GM12878 (cell line): ENCODE measurements around the gene CD164L2. TPM values are rescaled to one million over a fixed set of nuclear protein-coding genes. Genes with fewer than 3 reads are reported as not detected.

ENCODE experiments used
- EP300 ChIP-seq, 2 experiments: fragments of 150-350 bp in 1 of 2; IDR thresholded peaks; 2 replicates each; pipeline ENCODE4 v1.6.1; 2011 to 2012; ENCODE audit warnings: low read depth in 2 of 2, low read length in 2 of 2, borderline replicate concordance in 1 of 2, improper control_type of control experiment in 1 of 2, inconsistent platforms in 1 of 2; ENCODE audit not compliant: control insufficient read depth in 1 of 2
- MYC ChIP-seq: IDR thresholded peaks from 2 replicates; pipeline ENCODE4 v1.6.1; 2011; ENCODE audit warnings: mild to moderate bottlenecking, low read length, moderate library complexity, inconsistent platforms; ENCODE audit not compliant: insufficient read depth, insufficient replicate concordance, insufficient read length, severe bottlenecking
- NR2F1 ChIP-seq: fragments of 450-650 bp; conservative IDR thresholded peaks from 2 replicates; pipeline ENCODE4 v1.6.1; 2017; ENCODE audit warnings: mild to moderate bottlenecking
- polyA plus RNA-seq, 11 experiments: library from polyadenylated mRNA; depleted of rRNA in 4 of 11; unstranded in 6 of 11; stranded (reverse) in 5 of 11; fragments of >200 nt; fragmentation: Nextera tagmentation in 4 of 11; fragmentation: Illumina TruSeq in 1 of 11; extraction: Ambion mirVana in 4 of 11; extraction: Trizol in 1 of 11; gene quantifications; 1 replicate in 1 of 11; 2 replicates in 10 of 11; pipeline versions ENCODE4 v1.2.1 to v1.2.3, GENCODE V29; 2011 to 2016; ENCODE audit warnings: inconsistent platforms in 2 of 11, missing spikeins in 2 of 11, low read depth in 1 of 11
- total RNA-seq, 4 experiments: library from RNA; depleted of rRNA in 3 of 4; stranded (reverse); fragments of >200 nt in 3 of 4; fragmentation: Illumina TruSeq in 1 of 4; extraction: Trizol in 1 of 4; gene quantifications; 2 replicates each; pipeline versions ENCODE4 v1.2.1 to v1.2.3, GENCODE V29; 2013 to 2021
- TF ChIP-seq, protein P1 (sequence below): IDR thresholded peaks from 2 replicates; pipeline ENCODE4 v1.6.1; 2011; ENCODE audit warnings: low read depth, low read length, improper control_type of control experiment, borderline replicate concordance
- TF ChIP-seq, protein P2 (sequence below): fragments of 450-650 bp; IDR thresholded peaks from 2 replicates; pipeline ENCODE4 v1.6.1; 2017; ENCODE audit warnings: mild to moderate bottlenecking, moderate library complexity

The CD164L2 gene
- total and polyA plus RNA-seq, 10 of the 15 experiments (the other 5 are each of a cell fraction or from before 2014, with no cell fraction given), result not detected

DNA sequence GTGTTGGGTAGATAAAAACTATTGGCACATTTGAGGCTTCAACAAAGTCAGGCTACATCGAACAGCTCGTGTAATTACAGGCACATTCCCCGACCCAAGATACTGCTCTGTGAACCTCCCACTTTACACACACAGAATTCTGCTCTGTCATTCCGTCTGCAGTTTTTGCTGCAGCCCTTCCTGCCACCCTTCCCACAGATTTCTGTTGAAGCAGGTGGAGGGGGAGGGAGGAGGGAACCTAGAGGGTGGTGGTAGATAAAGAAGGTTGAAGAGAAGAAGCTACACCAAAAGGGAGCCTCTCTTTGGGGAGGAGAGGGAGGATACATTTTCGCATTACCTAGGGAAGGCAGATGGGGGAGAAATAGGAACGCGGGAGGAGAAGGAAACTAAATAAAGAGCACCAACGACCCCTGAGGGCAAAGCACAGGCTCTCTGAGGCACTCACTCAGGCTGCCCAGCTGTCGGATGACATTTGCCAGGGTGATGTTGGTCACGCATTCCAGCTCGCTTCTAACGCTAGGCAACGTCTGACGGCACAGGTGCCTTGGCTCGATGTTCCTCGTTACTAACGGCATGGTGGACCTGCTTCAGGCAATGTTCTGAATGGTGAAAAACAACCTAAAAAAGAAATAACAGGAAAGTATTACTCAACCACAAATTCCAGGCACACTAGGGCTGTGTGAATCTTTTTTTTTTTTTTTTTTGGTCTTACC lies 45.3 kb upstream of the CD164L2 start (continued):
- TF ChIP-seq, protein P1, sequence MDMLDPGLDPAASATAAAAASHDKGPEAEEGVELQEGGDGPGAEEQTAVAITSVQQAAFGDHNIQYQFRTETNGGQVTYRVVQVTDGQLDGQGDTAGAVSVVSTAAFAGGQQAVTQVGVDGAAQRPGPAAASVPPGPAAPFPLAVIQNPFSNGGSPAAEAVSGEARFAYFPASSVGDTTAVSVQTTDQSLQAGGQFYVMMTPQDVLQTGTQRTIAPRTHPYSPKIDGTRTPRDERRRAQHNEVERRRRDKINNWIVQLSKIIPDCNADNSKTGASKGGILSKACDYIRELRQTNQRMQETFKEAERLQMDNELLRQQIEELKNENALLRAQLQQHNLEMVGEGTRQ, result no peak
- TF ChIP-seq EP300 (IDR thresholded peaks at IDR 0.05; ENCODE audit: borderline replicate concordance in 1 of 2, control insufficient read depth in 1 of 2, low read depth in 2 of 2, low read length in 2 of 2) (no peak), MYC (no peak), NR2F1 (no peak)
- TF ChIP-seq, protein P2, sequence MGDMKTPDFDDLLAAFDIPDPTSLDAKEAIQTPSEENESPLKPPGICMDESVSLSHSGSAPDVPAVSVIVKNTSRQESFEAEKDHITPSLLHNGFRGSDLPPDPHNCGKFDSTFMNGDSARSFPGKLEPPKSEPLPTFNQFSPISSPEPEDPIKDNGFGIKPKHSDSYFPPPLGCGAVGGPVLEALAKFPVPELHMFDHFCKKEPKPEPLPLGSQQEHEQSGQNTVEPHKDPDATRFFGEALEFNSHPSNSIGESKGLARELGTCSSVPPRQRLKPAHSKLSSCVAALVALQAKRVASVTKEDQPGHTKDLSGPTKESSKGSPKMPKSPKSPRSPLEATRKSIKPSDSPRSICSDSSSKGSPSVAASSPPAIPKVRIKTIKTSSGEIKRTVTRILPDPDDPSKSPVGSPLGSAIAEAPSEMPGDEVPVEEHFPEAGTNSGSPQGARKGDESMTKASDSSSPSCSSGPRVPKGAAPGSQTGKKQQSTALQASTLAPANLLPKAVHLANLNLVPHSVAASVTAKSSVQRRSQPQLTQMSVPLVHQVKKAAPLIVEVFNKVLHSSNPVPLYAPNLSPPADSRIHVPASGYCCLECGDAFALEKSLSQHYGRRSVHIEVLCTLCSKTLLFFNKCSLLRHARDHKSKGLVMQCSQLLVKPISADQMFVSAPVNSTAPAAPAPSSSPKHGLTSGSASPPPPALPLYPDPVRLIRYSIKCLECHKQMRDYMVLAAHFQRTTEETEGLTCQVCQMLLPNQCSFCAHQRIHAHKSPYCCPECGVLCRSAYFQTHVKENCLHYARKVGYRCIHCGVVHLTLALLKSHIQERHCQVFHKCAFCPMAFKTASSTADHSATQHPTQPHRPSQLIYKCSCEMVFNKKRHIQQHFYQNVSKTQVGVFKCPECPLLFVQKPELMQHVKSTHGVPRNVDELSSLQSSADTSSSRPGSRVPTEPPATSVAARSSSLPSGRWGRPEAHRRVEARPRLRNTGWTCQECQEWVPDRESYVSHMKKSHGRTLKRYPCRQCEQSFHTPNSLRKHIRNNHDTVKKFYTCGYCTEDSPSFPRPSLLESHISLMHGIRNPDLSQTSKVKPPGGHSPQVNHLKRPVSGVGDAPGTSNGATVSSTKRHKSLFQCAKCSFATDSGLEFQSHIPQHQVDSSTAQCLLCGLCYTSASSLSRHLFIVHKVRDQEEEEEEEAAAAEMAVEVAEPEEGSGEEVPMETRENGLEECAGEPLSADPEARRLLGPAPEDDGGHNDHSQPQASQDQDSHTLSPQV, result no peak
- TF ChIP-seq, all 136 proteins: peak for 0
